Measurements from ENCODE around the gene CLDN6.
A peak's percentile ranks its signal among the peaks of the same experiment; 100 is the strongest.

CLDN6 gene

GRCh38 chr16:3021449-3022207 is 3.6 kb upstream of the CLDN6 start:
- TF ChIP-seq, protein P1, sequence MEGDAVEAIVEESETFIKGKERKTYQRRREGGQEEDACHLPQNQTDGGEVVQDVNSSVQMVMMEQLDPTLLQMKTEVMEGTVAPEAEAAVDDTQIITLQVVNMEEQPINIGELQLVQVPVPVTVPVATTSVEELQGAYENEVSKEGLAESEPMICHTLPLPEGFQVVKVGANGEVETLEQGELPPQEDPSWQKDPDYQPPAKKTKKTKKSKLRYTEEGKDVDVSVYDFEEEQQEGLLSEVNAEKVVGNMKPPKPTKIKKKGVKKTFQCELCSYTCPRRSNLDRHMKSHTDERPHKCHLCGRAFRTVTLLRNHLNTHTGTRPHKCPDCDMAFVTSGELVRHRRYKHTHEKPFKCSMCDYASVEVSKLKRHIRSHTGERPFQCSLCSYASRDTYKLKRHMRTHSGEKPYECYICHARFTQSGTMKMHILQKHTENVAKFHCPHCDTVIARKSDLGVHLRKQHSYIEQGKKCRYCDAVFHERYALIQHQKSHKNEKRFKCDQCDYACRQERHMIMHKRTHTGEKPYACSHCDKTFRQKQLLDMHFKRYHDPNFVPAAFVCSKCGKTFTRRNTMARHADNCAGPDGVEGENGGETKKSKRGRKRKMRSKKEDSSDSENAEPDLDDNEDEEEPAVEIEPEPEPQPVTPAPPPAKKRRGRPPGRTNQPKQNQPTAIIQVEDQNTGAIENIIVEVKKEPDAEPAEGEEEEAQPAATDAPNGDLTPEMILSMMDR (IDR thresholded peaks at IDR 0.05) = no peak
- H3K27ac ChIP-seq = peak overlapping the region; percentile 96 to 100
- DNase-seq (ENCODE audit: low spot score) = peak; percentile 85
- peak overlapping the region; percentile 97 for H3K4me3 ChIP-seq

- peak; percentile 94 for DNase-seq (ENCODE audit: low spot score)
- TF ChIP-seq, protein P1 (IDR thresholded peaks at IDR 0.05) = no peak
Measured at GRCh38 chr16:3020604-3021448, 2.8 kb upstream of the CLDN6 start.

GRCh38 chr16:3020247-3020603 is 2.2 kb upstream of the CLDN6 start, which contains the start of gene TNFRSF12A:
Gene TNFRSF12A (plus strand): TSS chr16:3020368. CDS start chr16:3020398, 30 bp downstream.
- Histone ChIP-seq H3K4me3 (peak within 1 kb of the TSS; percentile 97), H3K27ac (peak within 1 kb of the TSS; percentile 96 to 100)
- TF ChIP-seq, protein P1 (IDR thresholded peaks at IDR 0.05) = no peak
- peak; percentile 88 for DNase-seq (ENCODE audit: low spot score)

More at GRCh38 chr16:3020604-3021448, 2.8 kb upstream of the CLDN6 start:
- peak overlapping the region; percentile 97 for H3K4me3 ChIP-seq
- peak overlapping the region; percentile 96 to 100 for H3K27ac ChIP-seq

- H3K27ac ChIP-seq = peak overlapping the region; percentile 96 to 100
- DNase-seq (ENCODE audit: low spot score) = no peak
- H3K4me3 ChIP-seq = peak overlapping the region; percentile 97
- TF ChIP-seq, protein P1 (IDR thresholded peaks at IDR 0.05) = no peak
Measured at GRCh38 chr16:3019594-3020246, 1.7 kb upstream of the CLDN6 start.

DNA sequence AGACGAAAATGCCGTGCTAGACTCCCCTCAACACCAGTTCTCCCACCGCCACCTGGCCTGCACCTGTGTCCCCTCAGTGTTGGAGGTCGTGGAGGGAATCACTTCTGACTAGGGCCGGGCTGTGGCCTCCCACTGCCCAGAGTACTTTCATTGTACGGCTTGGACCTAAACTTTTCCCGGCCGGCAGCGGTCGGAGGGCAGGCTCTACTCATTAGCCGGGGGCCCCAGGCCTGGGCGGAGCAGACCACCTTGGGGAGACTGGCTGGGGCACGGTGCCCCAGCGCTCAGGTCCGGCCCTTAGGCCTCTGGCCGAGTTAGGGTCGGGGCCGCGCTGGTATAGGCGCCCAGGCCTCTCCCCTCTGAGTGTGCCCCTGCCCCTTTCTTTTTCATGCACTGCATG is 639 bp downstream of the CLDN6 start:
- TF ChIP-seq, protein P1 (IDR thresholded peaks at IDR 0.05) = no peak

DNA sequence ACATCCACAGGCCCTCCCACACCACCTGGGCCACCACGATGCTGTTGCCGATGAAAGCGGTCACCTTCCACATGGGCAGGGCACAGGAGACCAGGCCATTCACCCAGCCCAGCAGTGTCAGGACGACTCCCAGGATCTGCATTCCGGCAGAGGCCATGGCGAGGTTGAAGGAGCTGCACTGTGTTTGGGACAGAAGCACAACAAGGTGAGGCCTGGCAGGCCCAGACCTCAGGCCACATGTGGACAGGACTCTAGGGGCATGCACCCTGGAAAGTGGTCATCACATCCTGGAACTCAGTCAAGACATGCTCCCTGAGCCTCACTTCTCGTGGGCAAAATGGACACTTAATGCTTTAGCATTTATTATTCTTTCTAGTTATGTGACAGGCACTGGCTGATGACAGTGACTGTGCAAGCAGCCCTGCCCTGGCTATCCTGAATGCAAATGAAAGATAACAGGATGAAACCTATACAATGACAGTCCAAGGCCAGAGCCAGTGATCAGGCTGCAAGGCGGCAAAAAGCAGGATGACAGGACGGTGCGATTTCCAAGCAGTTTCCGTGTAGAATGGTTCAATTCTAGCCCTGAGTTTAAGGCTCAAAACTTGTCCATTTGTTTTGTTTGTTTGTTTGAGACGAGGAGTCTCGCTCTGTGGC is 2.0 kb downstream of the CLDN6 start:
- no peak for DNase-seq (ENCODE audit: low spot score)
- Histone ChIP-seq H3K4me3 (no peak overlapping the region), H3K27ac (no peak overlapping the region)
- TF ChIP-seq, protein P1 (IDR thresholded peaks at IDR 0.05) = no peak

More for the DNA sequence above, 639 bp downstream of the CLDN6 start:
- Histone ChIP-seq H3K27ac (no peak overlapping the region), H3K4me3 (no peak overlapping the region)
- DNase-seq (ENCODE audit: low spot score) = no peak
